HG03060 (cell line): ENCODE results near the gene FCAR.
"Not testable (repeated sequence)": the region's sequence is repeated elsewhere in the genome, so short reads cannot be mapped to it uniquely, and the experiment has no call there.

Experiments used
- ATAC-seq: cut with Tn5 transposase; IDR thresholded peaks from one replicate; pipeline ENCODE4 v1.9.1; 2021; ENCODE audit warnings: low read depth, moderate number of reproducible peaks; ENCODE audit not compliant: unreplicated experiment

Gene FCAR

DNA sequence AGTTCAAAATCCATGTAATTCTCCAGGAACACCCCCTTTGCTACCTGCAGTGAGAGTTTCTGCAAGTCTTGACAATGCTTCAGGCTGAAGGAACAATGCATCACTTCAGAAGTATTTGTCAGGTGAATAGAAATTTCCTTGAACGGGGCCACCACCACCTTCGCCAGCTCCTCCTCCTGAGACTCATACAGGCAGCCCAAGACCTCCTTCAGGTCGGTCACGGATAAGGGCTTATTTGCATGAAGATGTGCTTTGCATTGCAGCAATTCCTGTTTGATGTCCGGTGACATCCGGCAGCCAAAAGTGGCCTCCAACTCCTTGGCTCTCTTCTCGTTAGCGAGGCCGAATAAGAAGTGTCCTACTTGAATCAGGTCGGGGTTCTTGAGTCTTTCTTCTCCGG is 64.9 kb downstream of the FCAR start:
- ATAC-seq = no peak

GRCh38 chr19:54939538-54939937 is 65.5 kb downstream of the FCAR start:
- ATAC-seq = not testable (repeated sequence)
